ENCODE measurements around the gene CCNK. TPM values are rescaled to one million over a fixed set of nuclear protein-coding genes. Genes with fewer than 3 reads are reported as not detected.
A peak's percentile ranks its signal among the peaks of the same experiment; 100 is the strongest.

Gene CCNK
- total RNA-seq, 4 donors from 2014 or later = 15.0 to 35.3 (median 19.1) TPM

- no peak overlapping the region for H3K4me3 ChIP-seq
- in situ Hi-C loops (cut with MboI; ENCODE audit: low sequenced_read_pairs in 4 of 4) (no loop called here), intact Hi-C loops (cut with DNase I; ENCODE audit: low total_unique reads) (no loop called here)
- DNase-seq (no peak), ATAC-seq (no peak)
- no peak overlapping the region for H3K27ac ChIP-seq
- no peaks in the 10 kb centered on the region for H3K9me3 ChIP-seq
- peaks cover 0 to 3% of the 10 kb centered on the region in 2 donors for H3K4me1 ChIP-seq
- TF ChIP-seq POLR2A (IDR thresholded peaks at IDR 0.05) = no peak
- TF ChIP-seq, protein P1, sequence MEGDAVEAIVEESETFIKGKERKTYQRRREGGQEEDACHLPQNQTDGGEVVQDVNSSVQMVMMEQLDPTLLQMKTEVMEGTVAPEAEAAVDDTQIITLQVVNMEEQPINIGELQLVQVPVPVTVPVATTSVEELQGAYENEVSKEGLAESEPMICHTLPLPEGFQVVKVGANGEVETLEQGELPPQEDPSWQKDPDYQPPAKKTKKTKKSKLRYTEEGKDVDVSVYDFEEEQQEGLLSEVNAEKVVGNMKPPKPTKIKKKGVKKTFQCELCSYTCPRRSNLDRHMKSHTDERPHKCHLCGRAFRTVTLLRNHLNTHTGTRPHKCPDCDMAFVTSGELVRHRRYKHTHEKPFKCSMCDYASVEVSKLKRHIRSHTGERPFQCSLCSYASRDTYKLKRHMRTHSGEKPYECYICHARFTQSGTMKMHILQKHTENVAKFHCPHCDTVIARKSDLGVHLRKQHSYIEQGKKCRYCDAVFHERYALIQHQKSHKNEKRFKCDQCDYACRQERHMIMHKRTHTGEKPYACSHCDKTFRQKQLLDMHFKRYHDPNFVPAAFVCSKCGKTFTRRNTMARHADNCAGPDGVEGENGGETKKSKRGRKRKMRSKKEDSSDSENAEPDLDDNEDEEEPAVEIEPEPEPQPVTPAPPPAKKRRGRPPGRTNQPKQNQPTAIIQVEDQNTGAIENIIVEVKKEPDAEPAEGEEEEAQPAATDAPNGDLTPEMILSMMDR (IDR thresholded peaks at IDR 0.05 in 4 of 5, conservative IDR thresholded peaks at IDR 0.05 in 1 of 5) = no peak
- peaks cover 12 to 85% of the 10 kb centered on the region in 2 donors for H3K36me3 ChIP-seq
- no peaks in the 10 kb centered on the region for H3K27me3 ChIP-seq
Measured at GRCh38 chr14:99503848-99504453, 22.7 kb downstream of the CCNK start.

- Histone ChIP-seq H3K9me3 (no peaks in the 10 kb centered on the region), H3K27me3 (no peaks in the 10 kb centered on the region), H3K27ac (no peak overlapping the region), H3K4me3 (no peak overlapping the region), H3K4me1 (peaks cover 0 to 3% of the 10 kb centered on the region in 2 donors), H3K36me3 (peaks cover 12 to 96% of the 10 kb centered on the region in 2 donors)
- in situ Hi-C loops (cut with MboI; ENCODE audit: low sequenced_read_pairs in 4 of 4) (no loop called here), intact Hi-C loops (cut with DNase I; ENCODE audit: low total_unique reads) (no loop called here)
- ATAC-seq = no peak
- no peak for TF ChIP-seq POLR2A (IDR thresholded peaks at IDR 0.05)
- TF ChIP-seq, protein P1 (IDR thresholded peaks at IDR 0.05 in 4 of 5, conservative IDR thresholded peaks at IDR 0.05 in 1 of 5) = no peak
- no peak for DNase-seq
Measured at GRCh38 chr14:99505089-99505488, 23.9 kb downstream of the CCNK start.

GRCh38 chr14:99506276-99506675, 25.1 kb downstream of the CCNK start:
- TF ChIP-seq, protein P1 (IDR thresholded peaks at IDR 0.05 in 4 of 5, conservative IDR thresholded peaks at IDR 0.05 in 1 of 5) = no peak
- TF ChIP-seq POLR2A (IDR thresholded peaks at IDR 0.05) = no peak
- in situ Hi-C loops (cut with MboI; ENCODE audit: low sequenced_read_pairs in 4 of 4) (no loop called here), intact Hi-C loops (cut with DNase I; ENCODE audit: low total_unique reads) (no loop called here)
- Histone ChIP-seq H3K4me3 (no peak overlapping the region), H3K27ac (no peak overlapping the region), H3K9me3 (no peaks in the 10 kb centered on the region), H3K4me1 (peaks cover 0 to 3% of the 10 kb centered on the region in 2 donors), H3K27me3 (no peaks in the 10 kb centered on the region), H3K36me3 (peaks cover 12 to 93% of the 10 kb centered on the region in 2 donors)
- DNase-seq (no peak), ATAC-seq (no peak)

DNA sequence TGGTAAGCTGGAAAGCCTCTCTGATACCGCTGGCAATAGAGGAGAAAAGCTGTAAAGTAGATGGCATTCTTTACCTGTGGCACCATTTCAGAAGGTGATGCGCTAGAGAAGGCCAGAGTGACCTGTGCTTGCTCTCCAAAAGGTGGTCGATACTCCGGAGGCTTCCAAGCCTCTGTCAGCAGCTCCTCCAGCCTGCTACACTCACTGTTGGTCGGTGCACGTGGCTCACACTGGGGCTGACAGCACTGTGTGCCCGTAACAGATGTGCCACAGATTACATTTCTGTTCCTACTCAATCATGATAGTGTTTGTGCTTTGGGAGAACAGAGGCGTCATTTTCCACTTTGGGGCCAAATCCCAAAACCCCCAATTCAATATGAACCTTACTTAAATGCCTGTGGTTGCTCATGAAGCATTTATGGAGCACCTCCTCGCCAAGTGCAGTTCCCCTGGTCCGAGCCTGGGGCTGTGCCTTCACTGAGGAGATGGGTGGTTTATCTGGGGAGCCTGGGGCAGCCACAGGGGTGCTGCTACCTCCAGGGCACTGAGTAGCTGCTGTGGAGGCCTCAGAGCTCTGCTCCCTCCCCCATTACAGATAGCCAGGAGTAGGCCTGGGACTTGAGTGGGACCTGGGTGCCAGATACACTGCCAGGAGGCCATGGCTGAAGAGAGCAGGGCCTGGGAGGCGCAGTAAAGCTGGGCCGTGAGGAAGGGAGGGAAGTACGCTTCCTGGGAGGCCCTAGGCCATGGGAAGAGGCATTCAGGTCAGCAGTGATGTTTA, 26.8 kb downstream of the CCNK start:
- H3K4me3 ChIP-seq = no peak overlapping the region
- H3K27me3 ChIP-seq = no peaks in the 10 kb centered on the region
- in situ Hi-C loops (cut with MboI; ENCODE audit: low sequenced_read_pairs in 4 of 4) (no loop called here), intact Hi-C loops (cut with DNase I; ENCODE audit: low total_unique reads) (no loop called here)
- H3K27ac ChIP-seq = peak overlapping the region; percentile 42 to 70 (median 60)
- peaks cover 0 to 3% of the 10 kb centered on the region in 2 donors for H3K4me1 ChIP-seq
- H3K36me3 ChIP-seq = peaks cover 9 to 79% of the 10 kb centered on the region in 2 donors
- TF ChIP-seq POLR2A (IDR thresholded peaks at IDR 0.05) = no peak
- TF ChIP-seq, protein P1 (IDR thresholded peaks at IDR 0.05 in 4 of 5, conservative IDR thresholded peaks at IDR 0.05 in 1 of 5) = no peak
- DNase-seq (no peak), ATAC-seq (no peak)
- no peaks in the 10 kb centered on the region for H3K9me3 ChIP-seq
